K562 (cell line): ENCODE results near the gene NMBR. TPM values are rescaled to one million over a fixed set of nuclear protein-coding genes. Genes with fewer than 3 reads are reported as not detected.
A peak's percentile ranks its signal among the peaks of the same experiment; 100 is the strongest.

Experiments
- ATAC-seq: fragments of 200-7000 bp; cut with Tn5 transposase; 3 replicates; pipeline ENCODE4 v1.9.1; 2020; ENCODE audit warnings: moderate library complexity
- BruUV-seq: library from RNA; stranded (reverse); fragments of 400-500 nt; replicated peaks from 2 replicates; lab custom pipeline; 2021; lab: Mats Ljungman, UMichigan
- CTCF ChIA-PET: fragments of 300-600 bp; formaldehyde crosslinking; extraction: SDS; loops from one replicate; lab custom pipeline; 2021; ENCODE audit warnings: low intra/inter-chr PET ratio; lab: Yijun Ruan, JAX
- POLR2A ChIA-PET: fragments of 300-600, 350-650 bp; sonication (Branson Sonifier 250); formaldehyde crosslinking; extraction: SDS; loops from one replicate; lab custom pipeline; 2021; ENCODE audit warnings: antibody characterized with exemption, inconsistent platforms; lab: Yijun Ruan, JAX
- DNase-seq, 4 experiments: peaks; one replicate each; pipeline versions ENCODE4 v3.0.0 to v3.0.0-alpha.2; 2011 to 2018; ENCODE audit warnings: low spot score in 3 of 4, mixed read lengths in 3 of 4; ENCODE audit errors: extremely low read depth in 1 of 4
- FAIRE-seq: peaks from 2 replicates; lab custom pipeline; 2011; peaks lifted over from hg19 to GRCh38; lab: Jason Lieb, UNC
- H2AFZ ChIP-seq: 2 replicates; pipeline ENCODE4 v1.6.0; 2011; ENCODE audit warnings: low read depth, low read length, control low read depth, inconsistent platforms
- H3K27ac ChIP-seq: fragments of 200-600 bp; 3 replicates; pipeline ENCODE4 v1.8.0; 2011; ENCODE audit warnings: low read depth, mild to moderate bottlenecking, control low read depth, inconsistent platforms, low read length, moderate library complexity, mixed read lengths; ENCODE audit errors: extremely low read depth
- H3K27me3 ChIP-seq, 2 experiments: fragments of 300-600 bp in 1 of 2; 2 replicates in 1 of 2; 3 replicates in 1 of 2; pipeline versions ENCODE4 v1.6.0 to v1.8.0; 2011; ENCODE audit warnings: inconsistent platforms in 2 of 2, low read length in 2 of 2, mild to moderate bottlenecking in 1 of 2, mixed read lengths in 1 of 2, moderate library complexity in 1 of 2; ENCODE audit not compliant: control insufficient read depth in 2 of 2, insufficient read depth in 2 of 2
- H3K36me3 ChIP-seq: fragments of 300-600 bp; 3 replicates; pipeline ENCODE4 v1.8.0; 2011; ENCODE audit warnings: mild to moderate bottlenecking, low read length, inconsistent platforms; ENCODE audit not compliant: control insufficient read depth, insufficient read depth
- H3K4me1 ChIP-seq, 2 experiments: fragments of 200-600 bp in 1 of 2; replicated peaks in 1 of 2; 2 replicates in 1 of 2; 3 replicates in 1 of 2; pipeline versions ENCODE4 v1.5.1 to v1.8.0; 2011; ENCODE audit warnings: inconsistent platforms in 2 of 2, low read length in 2 of 2, mild to moderate bottlenecking in 1 of 2, mixed read lengths in 1 of 2, moderate library complexity in 1 of 2; ENCODE audit not compliant: control insufficient read depth in 2 of 2, insufficient read depth in 2 of 2
- H3K4me2 ChIP-seq: 2 replicates; pipeline ENCODE4 v1.6.1; 2011; ENCODE audit warnings: low read length, control low read depth, inconsistent platforms, mixed read lengths; ENCODE audit not compliant: insufficient read depth
- H3K4me3 ChIP-seq: fragments of 200-600 bp; sonication (generic), shearing (Covaris generic); 2 replicates; pipeline ENCODE4 v1.5.1; 2016; ENCODE audit warnings: control low read depth, inconsistent platforms
- H3K79me2 ChIP-seq: fragments of 200-600 bp; 3 replicates; pipeline ENCODE4 v1.8.0; 2011; ENCODE audit warnings: low read length, inconsistent platforms; ENCODE audit not compliant: control insufficient read depth, insufficient read depth
- H3K9ac ChIP-seq, 2 experiments: 2 replicates each; pipeline versions ENCODE4 v1.6.0 to v1.6.1; 2011; ENCODE audit warnings: low read depth in 2 of 2, low read length in 2 of 2, control low read depth in 1 of 2, inconsistent platforms in 1 of 2, mild to moderate bottlenecking in 1 of 2, mixed read lengths in 1 of 2; ENCODE audit not compliant: insufficient read depth in 1 of 2
- H3K9me1 ChIP-seq: one replicate; pipeline ENCODE4 v1.6.0; 2011; ENCODE audit warnings: inconsistent platforms, mild to moderate bottlenecking, low read length, moderate library complexity; ENCODE audit not compliant: control insufficient read depth, insufficient read depth
- H3K9me3 ChIP-seq: replicated peaks from 2 replicates; pipeline ENCODE4 v1.5.1; 2011; ENCODE audit warnings: low read depth, low read length, inconsistent platforms; ENCODE audit not compliant: control insufficient read depth, insufficient read depth
- H4K20me1 ChIP-seq: replicated peaks from 2 replicates; pipeline ENCODE4 v1.6.1; 2011; ENCODE audit warnings: low read length, inconsistent platforms, mixed read lengths; ENCODE audit not compliant: control insufficient read depth, insufficient read depth
- MEIS2 ChIP-seq: fragments of 450-650 bp; IDR thresholded peaks from 2 replicates; pipeline ENCODE4 v1.6.1; 2014; ENCODE audit warnings: mild to moderate bottlenecking; ENCODE audit not compliant: partially characterized antibody
- NFIC ChIP-seq: fragments of 450-650 bp; IDR thresholded peaks from 2 replicates; pipeline ENCODE4 v1.6.1; 2017; ENCODE audit warnings: mild to moderate bottlenecking, inconsistent platforms
- PBX2 ChIP-seq, 2 experiments: IDR thresholded peaks in 1 of 2; conservative IDR thresholded peaks in 1 of 2; 2 replicates each; pipeline ENCODE4 v1.6.1; 2016; ENCODE audit warnings: low read depth in 2 of 2, mild to moderate bottlenecking in 1 of 2, missing compliant biosample characterization in 1 of 2, missing genetic modification characterization in 1 of 2, moderate library complexity in 1 of 2
- PKNOX1 ChIP-seq: fragments of 450-650 bp; IDR thresholded peaks from 2 replicates; pipeline ENCODE4 v1.6.1; 2016
- ZBTB43 ChIP-seq: sonication (generic); formaldehyde crosslinking; IDR thresholded peaks from 2 replicates; pipeline ENCODE4 v1.8.0; 2023; ENCODE audit warnings: mild to moderate bottlenecking, missing genetic modification reagents
- WGBS: fragments of 100-300 bp; shearing (Covaris generic); methylation state at CpG from one replicate; pipeline ENCODE4 v1.1.6; 2016; ENCODE audit warnings: low coverage, mixed read lengths; ENCODE audit not compliant: insufficient coverage; ENCODE audit errors: missing lambda C conversion rate; 5-methylcytosine and 5-hydroxymethylcytosine counted together
- in situ Hi-C: fragments of 300-500 bp; cut with MboI; formaldehyde crosslinking; loops from 4 replicates; pipeline ENCODE4 v1.15.0; 2018; ENCODE audit warnings: inconsistent platforms, mixed read lengths
- intact Hi-C: fragments of 100-400 bp; cut with micrococcal nuclease; formaldehyde crosslinking; loops from 2 replicates; pipeline ENCODE4 v1.14.2; 2022
- polyA plus RNA-seq, 8 experiments: library from polyadenylated mRNA; depleted of rRNA in 4 of 8; stranded (reverse) in 5 of 8; unstranded in 3 of 8; fragments of >200 nt; fragmentation: Nextera tagmentation in 2 of 8; fragmentation: Illumina TruSeq in 1 of 8; extraction: Ambion mirVana in 2 of 8; extraction: Trizol in 1 of 8; gene quantifications; 2 replicates each; pipeline versions ENCODE4 v1.2.1 to v1.2.3, GENCODE V29; 2011 to 2014; ENCODE audit warnings: inconsistent platforms in 1 of 8, missing spikeins in 1 of 8
- total RNA-seq, 7 experiments: library from RNA; depleted of rRNA in 6 of 7; stranded (reverse); fragments of >200 nt in 6 of 7; fragmentation: Illumina TruSeq in 2 of 7; extraction: Trizol in 2 of 7; gene quantifications; 2 replicates each; pipeline versions ENCODE4 v1.2.1 to v1.2.3, GENCODE V29; 2011 to 2021; ENCODE audit warnings: low replicate concordance in 1 of 7

Gene NMBR
- total and polyA plus RNA-seq, 9 of the 15 experiments (the other 6 are each of a cell fraction or from before 2014, with no cell fraction given), result not detected

- Histone ChIP-seq H3K36me3 (peaks cover 6% of the 10 kb centered on the region; the same call in 1 of the 3 replicates), H3K9me3 (no peaks in the 10 kb centered on the region), H4K20me1 (no peaks in the 10 kb centered on the region), H3K27me3 (no peaks in the 10 kb centered on the region), H3K9me1 (no peaks in the 10 kb centered on the region), H3K4me1 (no peaks in the 10 kb centered on the region; a peak in 1 of 5 replicates), H2AFZ (no peak overlapping the region), H3K4me3 (no peak overlapping the region), H3K79me2 (no peaks in the 10 kb centered on the region), H3K9ac (no peak overlapping the region), H3K4me2 (no peak overlapping the region), H3K27ac (no peak overlapping the region; the same call in 2 of the 3 replicates)
- peak in 1 of 4 experiments; percentile 14 for DNase-seq
- POLR2A ChIA-PET, result interaction anchor here (1.3 kb wide), 1 partner anchor 9 kb away, joined by 5 read pairs; no protein-coding TSS in a partner anchor
- BruUV-seq, result no TSS peak
- ATAC-seq, result peak; percentile 49; the same call in 2 of the 3 replicates
- TF ChIP-seq ZBTB43 (CRISPR knock-in tag) (no peak), PKNOX1 (peak; percentile 50), NFIC (peak; percentile 64), PBX2 (CRISPR knock-in tag; IDR thresholded peaks at IDR 0.05; ENCODE audit: low read depth) (no peak), PBX2 (tag; conservative IDR thresholded peaks at IDR 0.05; ENCODE audit: low read depth) (peak; percentile 92), MEIS2 (peak; percentile 82)
- intact Hi-C loops (no loop called here), in situ Hi-C loops (no loop called here)
- WGBS, result 32% methylated on average over 1 of the region's 1 CpG
- FAIRE-seq, result no peak
- CTCF ChIA-PET, result no interaction called here
These were observed 40.3 kb upstream of the NMBR start for GRCh38 chr6:142187209-142187608.
